GM15510 (cell line): ENCODE measurements around the gene PRR5L.

Experiments used
- POLR2A ChIP-seq: IDR thresholded peaks from 3 replicates; pipeline ENCODE4 v1.6.1; 2011; ENCODE audit warnings: borderline replicate concordance; ENCODE audit not compliant: insufficient read length; ENCODE audit errors: extremely low read depth

Gene PRR5L

DNA sequence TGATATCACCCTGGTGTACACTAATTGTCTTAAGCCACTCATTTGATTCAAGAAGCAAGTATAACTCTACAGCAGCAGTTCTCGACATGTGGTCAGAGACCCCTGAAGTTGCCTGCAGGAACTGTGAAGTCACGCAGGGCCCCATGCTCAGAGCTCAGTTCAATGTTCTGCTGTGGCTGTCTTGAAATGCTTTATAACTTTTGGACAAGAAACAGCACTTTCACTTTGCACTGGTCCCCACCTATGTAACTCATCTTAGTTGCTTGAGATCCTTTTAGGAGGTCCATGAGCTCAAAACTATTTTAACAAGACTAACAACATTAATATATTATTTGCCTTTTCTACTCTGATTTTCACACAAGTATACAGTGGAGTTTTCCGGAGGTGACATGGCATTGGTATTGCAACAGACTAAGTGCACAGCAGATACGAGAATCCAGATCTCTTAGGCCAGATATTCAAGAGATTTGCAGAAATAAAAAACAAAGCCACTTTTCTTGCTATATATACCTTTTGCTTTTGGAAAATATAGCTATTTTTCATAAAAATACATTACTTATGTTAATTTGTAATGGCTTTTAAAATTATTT is 64.8 kb downstream of the PRR5L start:
- TF ChIP-seq POLR2A: no peak

DNA sequence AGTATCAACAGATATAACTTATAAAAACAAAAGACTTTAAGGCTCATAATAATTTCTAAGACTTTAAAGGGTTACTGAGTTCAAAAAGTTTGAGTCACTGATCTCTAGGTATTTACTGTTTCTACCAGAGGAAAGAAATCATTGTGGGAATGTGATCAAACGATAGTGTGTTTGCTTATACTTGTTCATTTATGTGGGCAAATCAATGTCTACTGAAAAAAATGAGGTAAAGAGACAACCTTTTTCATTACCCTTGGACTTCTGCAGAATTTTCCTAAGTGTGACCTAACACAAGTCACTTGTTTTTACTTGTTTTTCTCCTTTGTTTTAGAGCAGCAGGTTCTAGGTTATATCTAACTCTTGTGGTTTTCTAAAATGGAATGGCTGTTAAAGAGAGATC is 65.4 kb downstream of the PRR5L start:
- no peak for TF ChIP-seq POLR2A

DNA sequence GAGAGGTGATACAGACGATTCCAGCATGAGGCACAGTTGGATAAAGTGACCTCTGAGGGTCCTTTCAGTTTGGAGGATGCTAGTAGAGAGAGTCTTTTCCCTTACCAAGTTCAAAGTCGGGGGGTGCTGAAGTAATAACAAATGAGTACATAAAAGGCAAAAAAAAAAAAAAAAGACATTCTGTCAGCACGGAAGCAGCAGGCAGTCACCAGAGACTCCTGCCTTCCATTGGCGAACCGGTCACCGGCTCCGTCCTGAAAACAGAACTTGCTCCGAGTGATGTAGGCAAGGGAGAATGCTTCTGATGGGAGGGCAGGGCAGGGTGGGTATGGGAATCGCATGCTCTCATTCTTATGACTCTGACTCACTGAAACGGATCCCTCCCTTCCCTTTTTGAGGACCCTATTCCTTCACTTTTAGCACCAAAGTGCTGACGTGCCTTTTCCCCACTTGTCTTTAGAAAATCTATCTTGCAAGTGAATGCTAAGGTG is 65.9 kb downstream of the PRR5L start:
- no peak for TF ChIP-seq POLR2A

DNA sequence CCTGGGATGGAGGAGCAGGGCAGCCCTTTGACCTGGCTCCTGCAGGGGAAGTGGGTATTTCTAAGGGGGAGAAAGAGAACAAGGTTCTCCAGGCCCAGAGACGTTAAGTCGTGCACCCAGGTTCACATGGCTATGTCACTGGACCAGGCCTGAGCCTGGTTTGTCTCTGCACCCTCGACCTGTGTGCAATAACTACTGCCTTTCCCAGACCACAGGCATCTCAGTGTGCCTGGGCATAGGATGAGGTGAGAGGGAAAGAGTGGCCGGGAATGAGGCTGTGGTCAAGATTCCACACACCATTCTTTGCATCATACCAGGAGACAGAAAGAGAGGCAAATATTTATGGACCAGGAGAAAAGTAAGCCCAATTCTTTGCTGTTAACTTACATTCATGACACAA is 66.8 kb downstream of the PRR5L start:
- no peak for TF ChIP-seq POLR2A

DNA sequence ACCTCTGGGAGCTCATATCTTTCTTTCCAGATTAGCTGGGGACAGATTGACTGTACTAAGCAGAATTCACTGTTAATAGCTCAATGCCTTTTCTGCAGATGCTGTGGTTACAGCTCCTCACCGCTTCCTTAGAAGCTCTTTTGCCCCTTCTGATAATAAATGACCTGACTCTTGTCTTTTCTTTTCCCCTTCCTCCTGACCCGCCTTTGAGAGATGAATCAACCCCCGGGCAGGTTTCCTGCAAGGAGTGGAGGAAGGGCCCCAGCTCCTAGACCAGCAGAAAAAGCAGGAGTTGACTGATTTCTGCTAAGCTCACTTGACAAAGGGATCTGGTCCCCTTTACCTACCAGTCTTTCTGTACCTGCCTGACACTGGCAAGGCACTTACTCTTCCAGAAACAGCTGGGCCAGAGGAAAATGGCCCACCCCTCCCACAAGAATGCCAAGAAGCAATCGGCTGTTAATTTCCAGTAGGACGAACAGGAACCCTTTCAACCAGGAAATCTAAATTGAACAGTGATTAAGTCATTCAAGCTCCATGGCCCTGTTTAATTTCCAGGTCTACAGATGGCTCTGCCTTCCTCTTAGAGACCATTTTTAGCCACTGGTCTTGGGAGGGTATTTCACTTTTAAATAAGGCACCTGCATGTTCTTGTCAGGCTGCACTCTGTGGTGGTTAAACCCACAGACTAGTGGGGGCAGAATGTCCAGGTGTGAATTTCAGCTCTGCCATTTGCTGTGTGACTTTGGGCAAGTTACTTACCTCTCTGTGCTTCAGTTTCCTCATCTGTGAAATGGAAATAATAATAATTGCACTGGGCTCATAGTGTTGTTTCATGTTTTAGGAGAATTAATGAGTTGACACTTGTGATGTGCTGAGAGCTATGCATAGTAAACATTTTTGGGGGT is 67.5 kb downstream of the PRR5L start:
- TF ChIP-seq POLR2A: no peak

DNA sequence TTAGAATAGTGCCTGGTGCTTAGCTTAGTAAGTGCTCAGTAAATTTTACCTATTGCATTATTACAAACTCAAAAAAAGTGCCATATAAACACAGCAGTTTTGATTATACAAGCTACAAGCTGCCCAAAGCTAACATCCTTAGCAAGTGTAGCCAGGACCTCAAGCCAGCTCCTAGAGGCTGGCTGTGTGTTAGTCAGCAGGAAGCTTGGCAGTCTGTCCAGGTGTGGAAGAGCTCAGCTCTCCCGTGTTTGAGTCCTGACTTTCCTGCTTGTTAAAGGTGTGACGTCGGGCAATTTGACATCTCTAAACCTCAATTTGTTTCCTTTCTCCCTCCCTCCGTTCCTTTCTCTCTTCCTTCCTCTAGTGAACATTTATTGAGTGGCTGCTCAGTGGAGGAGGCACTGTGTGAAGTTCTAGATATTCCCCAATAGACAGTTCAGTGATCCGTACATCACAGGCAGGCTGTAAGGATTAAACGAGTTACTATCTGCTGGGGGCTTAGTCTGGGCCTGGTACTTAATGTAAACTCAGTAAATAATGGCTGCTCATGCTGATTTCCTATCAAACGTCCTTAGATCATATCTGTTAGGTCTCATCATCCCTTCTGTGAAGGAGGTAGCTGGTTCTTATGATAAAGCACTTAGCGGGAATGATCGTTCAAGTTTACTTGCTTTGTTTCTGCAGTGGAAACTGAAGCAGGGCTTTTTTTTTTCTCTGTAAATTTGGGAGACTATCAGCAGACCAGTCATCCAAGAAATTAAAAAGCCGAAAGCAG is 68.7 kb downstream of the PRR5L start:
- no peak for TF ChIP-seq POLR2A

DNA sequence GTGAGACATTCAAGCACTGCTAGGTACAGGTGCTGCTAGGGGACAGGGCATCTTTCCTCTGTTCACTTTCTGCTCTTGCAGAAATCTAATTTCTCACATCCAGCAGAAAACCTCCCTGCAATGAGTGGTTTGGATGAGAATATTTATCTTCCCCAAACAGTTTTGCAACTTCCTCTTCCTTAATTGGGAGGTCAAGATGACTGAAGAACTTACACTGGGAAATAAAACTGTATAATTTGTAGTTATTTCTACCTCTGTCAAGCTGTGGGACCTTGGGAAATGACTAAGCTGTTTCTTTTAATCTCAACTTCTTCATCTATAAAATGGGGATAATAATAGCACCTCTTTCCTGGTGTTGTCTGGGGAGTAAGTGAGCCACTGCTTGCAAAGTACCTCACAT is 69.8 kb downstream of the PRR5L start:
- TF ChIP-seq POLR2A: no peak

DNA sequence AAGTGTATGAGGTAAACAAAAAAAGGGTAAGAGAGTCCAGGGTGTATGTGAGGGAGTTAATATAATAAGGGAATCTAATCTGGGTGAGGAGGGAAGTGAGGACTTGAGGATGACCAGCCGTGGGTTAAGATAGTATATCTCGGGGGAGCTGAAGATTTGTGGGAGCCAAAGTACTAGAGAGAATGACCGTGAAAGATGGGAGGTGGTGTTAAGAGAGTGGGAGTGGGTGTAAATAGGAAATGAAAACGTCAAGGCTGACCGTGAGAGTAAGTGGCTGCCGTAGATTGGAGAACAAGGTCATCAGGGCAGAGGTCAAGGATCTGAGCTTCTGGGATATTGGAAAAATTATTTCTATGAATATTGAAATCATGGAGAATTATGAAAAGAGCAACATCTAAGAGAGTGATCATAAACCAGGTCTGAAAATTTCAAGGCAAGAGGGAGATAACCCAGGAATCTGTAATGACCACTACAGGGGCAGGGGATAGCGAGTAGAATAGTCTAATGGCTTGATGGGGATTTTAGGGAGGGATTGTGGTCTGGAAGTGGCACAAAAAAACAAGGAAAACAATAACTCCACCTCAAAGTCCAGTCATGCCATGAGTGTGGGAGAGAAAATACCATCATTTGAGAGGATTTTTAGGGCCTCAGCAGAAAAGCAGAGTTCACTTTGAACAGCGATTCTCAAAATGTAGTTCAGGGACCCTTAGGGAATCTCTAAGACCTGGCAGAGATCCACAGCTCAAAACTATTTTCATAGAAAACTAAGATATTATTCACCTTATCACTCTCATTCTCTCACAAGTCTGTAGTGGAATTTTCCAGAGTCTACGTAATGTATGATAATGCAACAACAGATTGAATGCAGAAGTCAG is 72.0 kb downstream of the PRR5L start:
- no peak for TF ChIP-seq POLR2A

DNA sequence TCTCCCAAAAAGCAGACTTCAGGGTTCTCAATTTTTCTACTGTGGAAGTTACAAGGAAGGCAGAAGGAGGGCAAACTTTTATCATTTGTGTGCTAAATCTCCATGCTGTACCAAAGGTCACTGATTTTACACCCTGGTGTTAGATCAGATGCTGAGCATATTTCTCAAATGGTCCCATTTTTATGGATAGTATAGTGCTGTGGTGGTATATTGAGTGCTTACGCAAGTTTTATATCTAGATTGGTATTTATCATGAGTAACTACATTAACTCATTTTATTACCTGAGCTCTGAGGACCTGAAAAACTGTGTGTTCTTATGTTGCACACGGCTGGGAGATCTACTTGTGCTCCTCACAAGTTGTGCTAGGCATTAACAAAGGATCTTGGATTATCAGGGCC is 75.1 kb downstream of the PRR5L start:
- TF ChIP-seq POLR2A: no peak

DNA sequence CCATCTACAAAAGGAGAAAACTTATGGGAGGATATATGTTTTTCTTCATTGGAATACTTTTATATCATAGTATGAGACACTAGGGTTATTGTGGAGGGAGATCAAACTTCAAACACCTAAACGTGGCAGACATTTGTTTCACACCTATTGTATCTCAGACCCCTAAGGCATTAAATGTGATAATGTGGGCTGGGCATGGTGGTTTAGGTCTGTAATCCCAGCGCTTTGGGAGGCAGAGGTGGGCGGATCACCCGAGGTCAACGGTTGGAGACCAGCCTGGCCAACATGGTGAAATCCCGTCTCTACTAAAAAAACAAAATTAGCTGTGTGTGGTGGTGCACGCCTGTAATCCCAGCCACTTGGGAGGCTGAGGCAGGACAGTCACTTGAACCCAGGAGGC is 75.5 kb downstream of the PRR5L start:
- no peak for TF ChIP-seq POLR2A

DNA sequence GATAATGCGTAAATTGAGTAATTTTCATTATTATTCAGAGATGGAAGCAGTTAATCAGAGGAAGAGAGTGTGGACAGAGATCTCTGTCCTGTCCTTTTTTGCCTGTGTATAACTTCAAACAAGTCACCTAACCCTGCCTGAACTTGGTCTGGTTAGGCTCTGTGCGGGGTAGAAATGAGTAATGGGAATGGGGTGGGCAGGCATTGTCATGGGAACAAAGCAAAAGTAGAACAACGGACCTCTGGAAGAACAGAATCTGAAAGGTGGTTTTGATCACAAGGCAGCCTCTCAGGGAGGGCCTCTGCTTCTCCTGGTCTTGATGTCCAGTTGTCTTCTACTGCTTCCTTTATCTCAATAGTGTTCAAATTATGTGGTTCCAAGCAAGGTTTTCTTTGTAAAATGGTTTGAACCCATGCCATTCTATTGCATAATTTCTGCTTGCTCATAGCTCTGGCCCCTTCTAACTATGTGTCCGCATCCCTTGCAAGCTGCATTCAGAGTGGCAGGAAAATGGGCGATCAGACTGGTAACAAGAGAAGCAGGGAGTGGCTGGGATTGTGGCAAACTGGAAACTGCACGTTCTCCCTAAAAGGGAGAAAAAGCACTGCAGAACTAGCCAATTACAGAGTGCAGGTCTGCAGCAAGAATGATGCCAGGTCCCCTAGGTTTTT is 76.1 kb downstream of the PRR5L start:
- TF ChIP-seq POLR2A: no peak

DNA sequence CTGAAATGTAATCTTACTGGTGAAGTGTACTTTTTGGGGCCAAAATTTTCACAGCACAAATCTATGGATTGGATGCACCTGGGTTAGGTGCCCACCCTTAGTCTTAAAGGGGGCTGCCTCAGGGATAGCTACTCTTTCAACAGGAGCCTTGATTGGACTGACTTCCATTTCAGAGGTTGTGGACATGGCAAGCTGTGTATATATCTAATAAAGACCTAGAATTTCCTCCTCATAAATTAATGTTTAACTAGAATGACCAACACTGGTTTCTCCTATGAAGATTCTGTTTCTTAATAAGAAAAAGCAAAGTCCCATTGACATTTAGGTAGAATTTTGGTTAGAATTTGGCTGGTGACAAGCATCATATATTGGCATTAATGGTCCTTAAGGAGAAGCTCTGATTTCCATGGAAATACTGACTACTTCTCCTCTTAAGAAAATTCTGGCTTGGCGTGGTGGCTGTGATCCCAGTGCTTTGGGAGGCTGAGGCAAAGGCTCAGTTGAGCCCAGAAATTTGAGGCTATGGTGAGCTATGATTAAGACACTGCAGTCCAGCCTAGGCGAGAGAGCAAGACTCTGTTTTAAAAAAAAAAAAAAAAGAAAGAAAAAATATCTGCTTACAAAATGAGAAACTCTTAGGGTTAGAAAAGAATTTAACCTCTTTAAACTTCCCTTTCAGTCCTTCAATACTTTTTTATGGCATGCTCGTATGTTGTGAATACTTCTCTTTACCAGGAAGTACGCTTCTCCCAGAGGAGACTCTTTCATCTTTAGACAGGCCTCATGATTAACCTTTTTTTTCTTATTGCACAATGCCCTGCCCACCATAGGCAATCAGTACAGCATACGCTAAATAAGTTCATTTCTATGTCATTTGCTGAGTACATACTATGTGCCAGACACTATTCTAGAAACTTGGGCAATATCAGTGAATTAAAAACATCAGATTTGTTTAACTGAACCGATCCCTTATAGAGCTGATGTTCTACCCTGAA is 77.2 kb downstream of the PRR5L start:
- TF ChIP-seq POLR2A: no peak

DNA sequence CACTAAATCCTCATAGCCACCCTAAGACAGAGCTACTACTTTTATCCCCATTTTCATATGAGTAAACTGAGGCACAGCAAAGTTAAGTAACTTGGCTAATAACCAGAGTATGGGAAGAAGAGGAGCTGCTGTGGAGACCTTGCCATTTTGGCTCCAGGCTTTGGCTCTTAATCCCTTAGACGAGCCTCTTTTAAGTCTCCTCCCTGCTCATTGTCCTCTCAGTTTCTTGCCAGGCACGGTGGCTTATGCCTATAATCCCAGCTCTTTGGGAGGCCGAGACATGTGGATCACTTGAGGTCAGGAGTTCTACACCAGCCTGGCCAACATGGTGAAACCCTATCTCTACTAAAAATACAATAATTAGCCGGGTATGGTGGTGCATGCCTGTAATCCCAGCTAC is 78.6 kb downstream of the PRR5L start:
- no peak for TF ChIP-seq POLR2A
